Amniotic epithelial cell (primary cell): Measurements from ENCODE around the gene KLB.
A peak's percentile ranks its signal among the peaks of the same experiment; 100 is the strongest.
"Not testable (repeated sequence)": the region's sequence is repeated elsewhere in the genome, so short reads cannot be mapped to it uniquely, and the experiment has no call there.

ENCODE experiments used
- DNase-seq: peaks from one replicate; pipeline ENCODE4 v3.0.0-alpha.2; 2010; ENCODE audit warnings: low read depth

The KLB gene

DNA sequence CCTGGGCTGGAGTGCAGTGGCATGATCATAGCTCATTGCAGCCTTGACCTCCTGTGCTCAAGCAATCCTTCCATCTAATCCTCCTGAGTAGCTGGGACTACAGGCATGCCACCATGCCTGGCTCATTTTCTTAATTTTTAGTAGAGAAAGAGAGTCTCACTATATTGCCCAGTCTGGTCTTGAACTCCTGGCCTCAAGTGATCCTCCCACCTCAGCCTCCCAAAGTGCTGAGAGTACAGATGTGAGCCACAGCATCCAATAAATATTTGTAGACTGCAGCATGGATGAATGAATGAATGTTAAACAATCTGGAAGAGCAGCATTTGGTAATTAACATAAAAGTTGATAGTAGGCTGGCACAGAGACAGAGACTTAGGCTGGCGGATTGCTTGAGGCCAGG lies 20.0 kb downstream of the KLB start:
- DNase-seq = no peak

DNA sequence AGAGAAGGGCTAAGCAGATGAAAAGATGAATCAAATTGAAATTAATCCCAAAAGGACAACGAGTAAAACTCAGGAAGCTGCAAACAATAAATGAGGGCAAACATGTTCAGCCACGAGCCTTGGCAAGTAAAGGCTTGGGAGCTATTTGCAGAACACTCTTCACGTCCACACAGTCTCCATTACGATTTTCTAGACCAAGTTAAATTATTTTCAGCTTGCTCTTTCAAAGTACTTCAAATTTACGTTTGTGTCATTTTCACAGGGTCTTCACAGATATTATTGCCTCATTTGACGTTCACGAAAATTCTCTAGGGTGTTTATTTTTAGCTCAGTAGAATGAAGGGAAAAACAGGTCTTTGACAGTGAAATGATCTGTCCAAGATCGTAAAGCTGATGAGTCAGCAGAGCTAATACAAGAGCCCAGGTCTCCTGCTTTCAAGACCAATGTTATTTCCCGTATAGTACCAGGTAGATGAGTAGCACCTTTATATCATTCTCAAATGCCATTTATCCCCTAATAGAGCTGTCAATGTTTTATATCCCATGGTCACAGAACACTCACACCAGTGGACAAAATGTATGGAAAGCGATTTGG lies 20.9 kb downstream of the KLB start:
- DNase-seq = no peak

- DNase-seq = no peak
Observed at GRCh38 chr4:39429476-39430334, 23.0 kb downstream of the KLB start.

DNA sequence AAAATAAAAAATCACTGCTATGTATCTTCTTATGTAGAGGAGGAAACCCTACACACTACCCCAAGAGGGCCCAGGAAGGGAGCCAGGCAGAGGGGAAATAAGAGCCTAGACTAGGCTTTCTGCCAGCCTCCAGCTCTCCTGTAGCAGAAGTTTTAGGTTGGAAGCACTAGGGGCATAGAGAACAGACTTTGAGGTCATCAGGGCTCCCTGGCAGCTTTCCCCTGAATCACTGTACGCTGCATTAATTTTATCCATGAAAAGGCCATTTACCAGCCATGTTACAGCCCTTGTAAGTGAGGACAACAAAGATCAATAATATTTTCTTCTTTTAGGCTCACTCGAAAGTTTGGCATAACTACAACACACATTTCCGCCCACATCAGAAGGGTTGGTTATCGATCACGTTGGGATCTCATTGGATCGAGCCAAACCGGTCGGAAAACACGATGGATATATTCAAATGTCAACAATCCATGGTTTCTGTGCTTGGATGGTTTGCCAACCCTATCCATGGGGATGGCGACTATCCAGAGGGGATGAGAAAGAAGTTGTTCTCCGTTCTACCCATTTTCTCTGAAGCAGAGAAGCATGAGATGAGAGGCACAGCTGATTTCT lies 27.3 kb downstream of the KLB start:
- no peak for DNase-seq

GRCh38 chr4:39435659-39436563 lies 29.2 kb downstream of the KLB start:
- DNase-seq = no peak

DNA sequence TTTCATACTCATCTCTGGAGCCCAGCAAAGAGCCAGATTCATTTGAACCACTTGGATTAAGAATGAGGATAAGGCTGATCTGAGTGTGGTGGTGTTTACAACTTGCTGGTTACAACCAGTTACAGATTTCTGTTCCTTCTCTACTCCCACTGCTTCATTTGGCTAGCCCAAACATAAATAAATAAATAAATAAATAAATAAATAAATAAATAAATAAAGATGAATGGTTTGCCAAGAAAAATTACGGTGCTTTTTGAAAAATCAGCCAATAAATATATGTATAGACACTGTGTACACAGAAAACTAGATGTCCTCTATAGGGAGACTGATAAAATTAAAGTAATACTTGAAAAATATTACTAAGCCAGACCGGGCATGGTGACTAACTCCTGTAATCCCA lies 34.9 kb downstream of the KLB start:
- DNase-seq = no peak

GRCh38 chr4:39442998-39443397 lies 36.3 kb downstream of the KLB start:
- no peak for DNase-seq

DNA sequence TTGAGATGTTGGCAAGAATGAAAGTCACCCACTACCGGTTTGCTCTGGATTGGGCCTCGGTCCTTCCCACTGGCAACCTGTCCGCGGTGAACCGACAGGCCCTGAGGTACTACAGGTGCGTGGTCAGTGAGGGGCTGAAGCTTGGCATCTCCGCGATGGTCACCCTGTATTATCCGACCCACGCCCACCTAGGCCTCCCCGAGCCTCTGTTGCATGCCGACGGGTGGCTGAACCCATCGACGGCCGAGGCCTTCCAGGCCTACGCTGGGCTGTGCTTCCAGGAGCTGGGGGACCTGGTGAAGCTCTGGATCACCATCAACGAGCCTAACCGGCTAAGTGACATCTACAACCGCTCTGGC lies 39.7 kb downstream of the KLB start:
- no peak for DNase-seq

DNA sequence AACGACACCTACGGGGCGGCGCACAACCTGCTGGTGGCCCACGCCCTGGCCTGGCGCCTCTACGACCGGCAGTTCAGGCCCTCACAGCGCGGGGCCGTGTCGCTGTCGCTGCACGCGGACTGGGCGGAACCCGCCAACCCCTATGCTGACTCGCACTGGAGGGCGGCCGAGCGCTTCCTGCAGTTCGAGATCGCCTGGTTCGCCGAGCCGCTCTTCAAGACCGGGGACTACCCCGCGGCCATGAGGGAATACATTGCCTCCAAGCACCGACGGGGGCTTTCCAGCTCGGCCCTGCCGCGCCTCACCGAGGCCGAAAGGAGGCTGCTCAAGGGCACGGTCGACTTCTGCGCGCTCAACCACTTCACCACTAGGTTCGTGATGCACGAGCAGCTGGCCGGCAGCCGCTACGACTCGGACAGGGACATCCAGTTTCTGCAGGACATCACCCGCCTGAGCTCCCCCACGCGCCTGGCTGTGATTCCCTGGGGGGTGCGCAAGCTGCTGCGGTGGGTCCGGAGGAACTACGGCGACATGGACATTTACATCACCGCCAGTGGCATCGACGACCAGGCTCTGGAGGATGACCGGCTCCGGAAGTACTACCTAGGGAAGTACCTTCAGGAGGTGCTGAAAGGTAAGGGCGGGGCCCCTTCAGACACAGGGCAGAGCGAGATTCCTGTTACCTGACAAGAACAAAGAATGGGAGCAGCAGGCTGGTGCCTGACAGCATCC lies 40.3 kb downstream of the KLB start:
- peak; percentile 62 for DNase-seq

DNA sequence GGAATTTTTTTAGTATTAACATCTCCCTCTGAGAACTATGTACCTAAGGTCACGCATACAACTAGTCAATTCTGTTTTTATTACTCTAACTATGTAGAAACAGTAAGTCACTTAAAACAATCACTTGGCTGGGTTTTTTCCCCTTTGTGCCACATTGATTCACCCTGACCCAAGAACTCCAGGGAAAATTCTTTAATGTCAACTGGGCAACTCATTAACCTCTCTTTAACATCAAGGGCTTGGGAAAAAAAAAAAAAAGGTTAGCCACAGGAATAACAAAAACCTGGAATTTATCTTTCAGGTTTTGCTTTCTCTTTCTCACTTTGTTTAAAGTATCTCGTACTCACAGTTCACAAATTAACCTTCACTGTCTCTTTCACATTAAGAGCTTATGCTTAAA lies 43.9 kb downstream of the KLB start:
- no peak for DNase-seq

DNA sequence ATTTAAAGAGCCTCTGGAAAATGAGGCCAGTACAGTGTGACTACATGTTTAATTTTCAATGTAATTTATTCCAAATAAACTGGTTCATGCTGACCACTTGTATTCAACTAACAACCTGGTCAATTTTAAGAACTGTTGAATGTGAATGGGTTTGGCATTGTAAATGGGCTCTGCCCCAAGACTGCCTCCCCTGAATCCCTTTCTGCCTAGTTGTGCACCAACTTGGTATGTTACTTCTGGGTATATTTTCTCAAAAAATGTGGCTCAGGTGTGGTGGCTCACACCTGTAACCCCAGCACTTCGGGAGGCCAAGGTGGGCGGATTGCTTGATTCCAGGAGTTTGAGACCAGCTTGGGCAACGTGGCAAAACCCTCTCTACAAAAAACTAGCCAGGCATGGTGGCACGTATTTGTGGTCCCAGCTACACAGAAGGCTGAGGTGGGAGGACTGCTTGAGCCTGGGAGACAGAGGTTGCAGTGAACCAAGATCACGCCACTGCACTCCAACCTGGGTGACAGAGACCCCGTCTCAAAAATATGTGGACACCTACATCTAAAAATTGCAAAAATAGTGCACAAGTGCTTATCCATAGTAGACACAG lies 44.8 kb downstream of the KLB start:
- no peak for DNase-seq

DNA sequence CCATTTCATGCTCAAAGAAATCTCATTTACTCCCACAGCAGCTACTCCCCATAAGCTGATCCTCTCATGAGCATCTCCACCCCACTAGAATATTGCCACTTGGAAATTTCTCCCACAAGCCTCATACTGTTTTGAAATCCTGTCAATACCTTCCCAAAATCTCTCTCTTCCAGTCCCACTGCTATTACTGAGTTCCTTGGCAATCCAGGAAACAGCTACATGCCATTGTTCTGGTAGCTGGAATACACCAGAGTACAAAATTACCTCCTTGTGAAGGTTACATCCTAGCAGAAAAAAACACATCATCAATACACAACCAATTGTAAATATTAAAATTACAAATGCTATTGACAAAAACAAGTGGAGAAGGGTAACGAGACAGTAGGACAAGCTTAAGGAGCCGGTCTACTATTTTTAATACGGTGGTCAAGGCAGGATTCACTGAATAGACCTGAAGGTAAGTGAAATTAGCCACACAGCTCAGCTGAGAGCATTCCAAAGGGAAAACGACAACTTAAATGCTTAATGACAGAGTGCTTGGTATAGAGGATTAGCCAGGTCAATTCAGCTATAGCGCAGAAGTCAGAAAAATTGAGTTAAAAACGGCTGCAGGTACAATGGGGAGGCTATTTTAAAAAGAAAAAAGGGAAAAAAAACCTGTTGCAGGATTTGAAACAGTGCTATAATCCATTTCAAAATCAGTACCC lies 45.6 kb downstream of the KLB start:
- no peak for DNase-seq

GRCh38 chr4:39452860-39453587 lies 46.3 kb downstream of the KLB start:
- no peak for DNase-seq

GRCh38 chr4:39453738-39454137 lies 47.0 kb downstream of the KLB start:
- no peak for DNase-seq

- DNase-seq = no peak
Observed at GRCh38 chr4:39455486-39455885, 48.8 kb downstream of the KLB start.

DNA sequence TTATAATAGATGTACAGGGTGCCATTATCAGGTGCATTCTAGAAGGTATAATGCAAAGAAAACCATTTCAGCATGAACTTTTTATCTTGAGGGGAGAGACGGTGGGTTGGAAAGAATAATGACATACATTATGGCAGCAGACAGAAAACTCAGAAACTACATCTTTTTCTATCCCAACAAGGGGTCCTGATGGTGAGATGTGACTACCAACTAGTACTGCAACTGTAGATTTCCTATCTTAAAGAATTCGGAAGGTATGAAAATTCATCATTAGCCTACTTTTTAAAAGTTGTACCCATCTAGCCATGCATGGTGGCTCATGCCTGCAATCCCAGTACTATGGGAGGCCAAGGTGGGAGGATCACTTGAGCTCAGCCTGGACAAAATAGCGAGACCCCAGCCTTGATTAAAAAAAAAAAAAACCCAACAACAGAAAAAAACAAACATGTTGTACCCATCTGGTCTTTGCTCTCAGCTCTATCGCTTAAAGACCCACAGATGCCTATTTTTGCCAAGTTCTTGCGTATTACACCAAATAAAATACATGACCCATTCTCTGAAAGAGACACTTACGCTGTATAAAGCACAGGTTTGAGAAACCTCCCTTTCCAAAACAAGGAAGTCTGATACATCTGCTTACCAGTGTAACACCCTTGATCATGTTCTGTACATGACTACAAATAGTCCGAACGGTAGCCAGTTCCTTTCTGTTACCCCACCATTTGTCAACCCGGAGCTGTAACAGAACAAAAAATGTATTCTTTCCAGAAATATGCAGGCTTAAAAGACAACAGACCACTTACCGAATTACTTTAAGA lies 50.4 kb downstream of the KLB start:
- DNase-seq = no peak

GRCh38 chr4:39458161-39458504 lies 51.4 kb downstream of the KLB start:
- DNase-seq = not testable (repeated sequence)

DNA sequence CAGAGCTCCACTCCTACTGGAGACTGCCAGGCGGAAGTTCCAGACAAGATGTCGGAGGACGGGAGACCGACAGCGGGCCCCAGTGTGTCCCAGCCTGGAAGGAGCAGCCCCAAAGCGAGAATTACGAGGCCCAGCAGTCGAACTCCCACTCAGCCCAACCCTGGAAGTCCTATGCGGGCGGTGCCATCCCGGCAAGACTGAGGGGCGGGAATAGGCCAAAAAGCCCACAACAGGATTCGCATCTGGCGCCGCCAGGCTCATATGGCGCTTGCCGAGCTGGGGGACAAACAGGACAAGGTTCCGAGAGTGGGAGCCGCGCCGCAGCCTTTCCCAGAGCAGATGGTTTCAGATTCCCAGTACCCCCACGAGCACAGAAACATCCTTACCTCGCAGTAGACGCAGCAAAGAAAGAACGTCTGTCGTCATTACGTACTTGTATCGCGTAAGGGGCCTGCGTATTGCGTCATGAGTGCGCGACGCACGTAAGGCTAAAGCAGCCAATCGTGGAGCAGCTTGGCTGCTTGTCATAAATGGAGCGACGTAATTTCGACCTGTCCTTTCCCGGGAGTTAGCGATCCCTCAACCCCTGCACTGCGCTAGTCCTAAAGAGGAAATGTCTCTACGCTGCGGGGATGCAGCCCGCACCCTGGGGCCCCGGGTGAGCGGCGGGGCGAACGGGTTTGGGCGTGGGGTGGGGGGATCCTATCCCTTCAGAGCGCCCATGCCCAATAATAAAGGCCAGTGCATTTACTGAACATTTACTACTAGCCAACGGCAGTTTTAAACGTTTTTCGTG lies 52.0 kb downstream of the KLB start, which contains the start of the genes LIAS and RPL9:
Gene LIAS (plus strand): TSS at position 552 of the 796 bp plus-strand sequence. CDS start 62 bp downstream, at position 614.
Gene RPL9 (minus strand): TSS at position 418 of the 796 bp plus-strand sequence. CDS start 483 bp downstream, outside the sequence.
- peak; percentile 99 for DNase-seq
